GM19468 (cell line): ENCODE results near the gene MYRF.

Experiments
- ATAC-seq: cut with Tn5 transposase; IDR thresholded peaks from one replicate; pipeline ENCODE4 v1.9.1; 2021; ENCODE audit warnings: mild to moderate bottlenecking, moderate library complexity, moderate number of reproducible peaks; ENCODE audit not compliant: unreplicated experiment; ENCODE audit errors: extremely low read depth

The MYRF gene

GRCh38 chr11:61812736-61813411, 60.4 kb downstream of the MYRF start:
- no peak for ATAC-seq

DNA sequence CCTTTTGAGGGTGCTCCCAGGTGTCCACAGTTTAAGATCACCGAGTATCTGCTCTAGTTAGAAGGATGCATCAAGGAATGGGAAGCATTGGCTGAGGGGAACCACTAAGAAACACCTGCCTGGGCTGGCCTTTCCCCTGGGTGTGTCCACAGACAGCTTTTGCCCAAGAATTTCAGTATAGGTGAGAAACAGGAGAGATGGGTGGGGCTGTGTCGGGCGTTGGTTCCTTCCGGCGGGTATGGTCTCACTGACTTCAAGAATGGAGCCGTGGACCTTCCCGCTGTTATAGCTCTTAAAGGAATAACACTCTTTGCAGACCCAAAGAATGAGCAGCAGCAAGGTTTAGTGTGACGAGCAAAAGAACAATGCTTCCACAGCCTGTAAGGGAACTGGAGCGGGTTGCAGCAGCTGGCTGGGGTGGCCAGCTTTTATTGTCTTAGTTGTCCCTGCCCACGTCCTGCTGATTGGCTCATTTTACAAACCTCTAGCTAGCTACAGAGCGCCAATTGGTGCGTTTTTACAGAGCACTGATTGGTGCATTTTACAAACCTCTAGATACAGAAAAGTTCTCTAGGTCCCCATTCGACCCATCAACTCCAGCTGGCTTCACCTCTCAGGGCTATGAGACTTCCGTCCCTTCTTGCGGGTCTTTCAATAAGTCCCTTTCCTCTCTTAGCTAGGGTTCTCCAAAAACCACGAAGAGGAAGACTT, 62.0 kb downstream of the MYRF start:
- ATAC-seq, result no peak

DNA sequence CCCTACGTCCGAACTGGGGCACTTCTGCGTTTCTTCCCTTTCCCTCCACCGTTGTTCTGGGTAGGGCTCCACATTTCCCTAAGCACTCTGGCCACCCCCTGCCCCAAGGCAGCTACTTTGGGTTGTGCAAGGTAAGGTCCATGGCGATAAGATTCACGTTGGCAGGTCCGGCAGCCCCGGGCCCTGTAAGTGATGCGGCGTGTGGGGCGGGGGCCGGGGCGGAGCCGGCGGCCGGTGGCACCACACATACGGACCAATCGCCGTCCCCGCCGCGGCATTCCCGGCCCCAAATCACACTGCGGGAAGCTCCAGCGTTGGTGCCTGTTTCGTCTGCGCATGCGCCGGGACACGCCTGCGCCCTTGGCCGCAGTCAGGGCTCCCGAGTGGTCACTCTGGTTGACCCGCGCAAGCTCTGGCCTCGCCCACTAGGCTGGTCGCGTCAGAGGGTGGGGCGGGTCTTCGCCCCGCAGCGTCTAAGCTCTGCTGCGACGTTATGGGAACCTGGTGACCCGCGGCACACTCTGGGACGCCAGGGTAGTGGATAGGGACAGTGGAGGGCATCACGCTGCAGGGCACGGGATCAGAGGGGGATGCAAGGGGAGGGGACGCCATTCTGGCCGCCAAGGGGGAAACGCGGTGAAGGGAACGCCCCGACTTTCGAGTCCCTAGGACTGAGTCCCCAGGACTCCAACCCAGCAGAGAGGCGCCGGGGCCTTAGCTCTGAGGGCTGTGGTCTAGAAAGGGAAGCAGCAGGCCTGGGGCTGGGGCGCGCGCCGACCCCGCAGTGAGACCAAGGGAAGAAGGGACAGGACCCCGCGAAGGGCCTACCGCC, 62.7 kb downstream of the MYRF start:
- ATAC-seq, result peak; percentile 69

DNA sequence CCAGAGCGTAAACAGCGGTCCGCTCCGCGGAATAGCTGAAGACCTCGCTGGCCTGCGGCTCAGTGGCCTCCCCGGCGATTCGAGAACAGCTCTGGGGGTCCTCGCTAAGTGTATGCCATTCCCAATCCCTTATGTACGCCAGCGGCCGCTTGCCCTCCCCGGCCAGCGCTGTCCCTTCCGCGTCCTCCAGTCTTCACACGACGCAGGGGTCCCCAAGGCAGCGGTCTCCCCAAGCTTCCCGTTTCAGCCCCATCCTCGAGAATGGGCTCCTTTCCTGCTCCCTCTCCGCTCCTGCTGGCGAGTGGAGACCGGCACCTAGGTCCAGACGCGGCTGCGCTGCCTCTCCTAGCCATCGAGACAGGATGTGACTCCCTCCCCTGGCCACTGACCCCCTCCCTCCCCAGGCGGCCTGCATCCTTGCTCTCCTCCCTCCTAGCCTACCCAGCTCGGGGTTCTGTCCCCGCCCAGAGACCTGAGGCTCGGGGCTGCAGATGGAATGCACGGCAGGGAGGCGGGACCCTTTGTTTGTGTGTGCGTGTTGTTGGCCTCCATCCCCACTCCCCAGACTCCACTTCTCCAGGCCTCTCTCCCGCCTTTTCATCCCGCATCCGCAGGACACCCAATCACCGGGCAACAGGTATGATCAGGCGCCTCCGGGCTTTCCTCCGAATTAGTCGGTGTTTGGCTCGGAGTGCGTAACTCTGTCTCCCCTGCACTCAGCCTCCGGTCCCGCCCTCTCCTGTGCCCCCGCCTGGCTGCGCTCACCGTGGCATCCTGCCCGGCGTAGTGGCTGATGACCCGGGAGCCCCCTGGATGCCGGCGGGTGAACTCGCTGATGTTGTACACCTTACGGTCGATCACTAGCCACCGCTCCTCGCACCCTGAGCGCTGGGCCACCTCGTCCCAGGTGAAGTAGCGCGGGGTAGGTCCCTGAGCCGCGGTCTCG, 63.6 kb downstream of the MYRF start:
- peak; percentile 6 for ATAC-seq

DNA sequence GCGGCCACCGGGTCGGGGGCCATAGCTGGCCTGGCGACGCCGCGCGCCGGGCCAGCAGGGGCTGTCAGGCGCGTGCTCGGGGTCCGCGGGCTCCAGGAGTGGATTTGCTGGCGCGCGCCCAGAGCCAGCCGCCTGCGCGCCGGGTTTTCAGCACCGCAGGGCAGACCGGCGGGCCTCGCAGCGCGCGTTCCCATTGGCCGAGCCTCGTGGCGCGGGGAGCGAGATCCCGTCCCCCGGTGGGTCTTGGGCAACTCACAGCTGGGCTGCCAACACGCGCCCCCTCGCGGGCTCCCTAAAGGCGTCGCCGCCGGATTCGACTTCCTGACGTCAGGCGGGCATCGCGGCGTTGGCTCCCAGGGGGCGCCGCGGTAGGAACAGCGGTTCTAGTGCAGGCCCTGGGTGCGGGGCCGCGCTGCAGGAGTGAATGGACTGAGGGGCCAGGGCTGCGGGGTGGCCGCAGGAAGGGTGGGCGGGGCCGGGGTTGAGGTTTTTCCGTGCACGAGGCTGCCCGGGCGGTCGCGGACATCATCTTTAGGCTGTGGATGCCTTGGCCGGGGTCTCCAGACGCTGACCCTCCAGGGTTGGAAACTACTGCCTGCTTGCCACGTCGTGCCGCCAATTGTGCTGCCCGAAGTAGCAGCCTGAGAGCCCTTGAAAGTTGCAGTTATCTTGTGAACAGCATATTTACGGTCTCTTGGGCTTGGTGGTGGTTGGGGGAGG, 64.5 kb downstream of the MYRF start, which contains the start of gene FADS1:
FADS1 (minus strand) TSS at position 268 of the 720 bp plus-strand sequence; CDS start at position 194, 74 bp downstream.
- peak; percentile 25 for ATAC-seq

GRCh38 chr11:61817471-61818202, 65.2 kb downstream of the MYRF start:
- no peak for ATAC-seq

GRCh38 chr11:61820174-61820573, 67.7 kb downstream of the MYRF start:
- ATAC-seq, result no peak

GRCh38 chr11:61826930-61827570, 74.6 kb downstream of the MYRF start:
- ATAC-seq, result no peak

- peak; percentile 20 for ATAC-seq
These were observed 75.3 kb downstream of the MYRF start, which contains the start of gene FADS2 for GRCh38 chr11:61827571-61828378. TSS of gene FADS2 (plus strand) at chr11:61828300. CDS start at chr11:61828391, 91 bp downstream.

GRCh38 chr11:61828379-61828628, 75.9 kb downstream of the MYRF start:
- ATAC-seq, result peak; percentile 13

DNA sequence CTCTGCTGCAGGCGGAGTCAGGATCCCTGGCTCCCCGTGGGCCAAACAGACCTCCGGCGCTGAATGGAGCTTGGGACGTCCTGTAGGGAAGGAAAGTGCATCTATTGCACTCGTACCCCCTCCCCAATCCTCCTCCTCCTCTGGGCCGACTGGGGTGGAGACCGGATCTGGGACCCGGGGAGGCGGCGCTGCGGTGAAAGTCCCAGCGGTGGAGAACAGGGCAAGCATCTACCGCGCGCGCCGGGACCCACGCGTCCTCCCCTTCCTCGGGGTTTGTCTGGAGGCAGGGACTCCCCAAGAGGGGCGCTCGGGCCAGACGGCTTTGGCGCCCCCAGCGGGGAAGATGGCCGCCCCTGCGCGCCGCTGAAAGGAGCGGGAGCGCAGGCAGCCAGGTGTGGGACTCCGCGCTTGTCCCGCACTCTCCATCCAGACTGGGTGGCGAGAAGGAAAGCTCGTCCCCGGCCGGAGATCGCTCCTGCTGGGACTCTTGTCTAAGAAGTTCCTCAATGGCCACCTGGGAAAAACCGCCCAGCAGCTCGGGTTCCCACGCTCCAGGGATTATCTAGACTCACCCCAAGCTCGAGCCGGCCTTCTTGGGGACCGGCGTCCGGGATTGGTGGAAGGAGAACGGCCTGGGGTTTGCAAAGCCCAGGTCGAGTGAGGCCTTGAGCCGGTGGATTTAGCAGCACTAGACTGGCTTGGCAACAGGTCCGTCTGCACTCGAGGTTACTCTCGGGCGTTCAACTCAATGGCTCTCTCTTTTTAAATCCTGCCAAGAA, 76.4 kb downstream of the MYRF start:
- ATAC-seq, result no peak

- no peak for ATAC-seq
These were observed 77.4 kb downstream of the MYRF start for GRCh38 chr11:61829806-61830205.

- no peak for ATAC-seq
These were observed 78.0 kb downstream of the MYRF start for GRCh38 chr11:61830237-61831105.

GRCh38 chr11:61832207-61832606, 79.8 kb downstream of the MYRF start:
- no peak for ATAC-seq

GRCh38 chr11:61832754-61833153, 80.3 kb downstream of the MYRF start:
- ATAC-seq, result no peak

DNA sequence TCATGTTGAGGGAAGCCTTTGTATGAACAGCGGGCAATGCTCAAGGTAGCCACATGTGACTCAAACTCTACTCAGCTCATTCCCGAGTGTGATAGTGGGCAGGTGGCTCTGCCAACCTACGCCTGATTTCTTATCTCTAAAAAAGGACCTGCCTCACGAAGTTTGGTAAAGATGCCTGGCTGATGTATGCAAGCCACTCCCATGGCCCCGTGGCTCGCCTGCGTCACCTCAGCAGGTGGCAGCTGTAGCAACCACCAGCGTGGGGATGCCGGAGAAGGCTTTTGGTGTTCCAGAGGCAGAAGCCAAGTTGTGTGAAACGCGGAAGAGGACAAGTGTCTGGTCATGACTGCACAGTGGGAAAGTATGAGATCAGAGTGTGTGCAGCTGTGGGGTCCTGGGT, 81.0 kb downstream of the MYRF start:
- ATAC-seq, result no peak
